Medulla oblongata (tissue), 1 donor: ENCODE measurements around the gene RABL6.
"Not testable (repeated sequence)": the region's sequence is repeated elsewhere in the genome, so short reads cannot be mapped to it uniquely, and the experiment has no call there.

ENCODE experiments used
- DNase-seq: peaks from one replicate; pipeline ENCODE4 v3.0.0-alpha.2; 2015; ENCODE audit errors: extremely low spot score

The RABL6 gene

GRCh38 chr9:136835162-136835931 lies 27.6 kb downstream of the RABL6 start:
- no peak for DNase-seq

DNA sequence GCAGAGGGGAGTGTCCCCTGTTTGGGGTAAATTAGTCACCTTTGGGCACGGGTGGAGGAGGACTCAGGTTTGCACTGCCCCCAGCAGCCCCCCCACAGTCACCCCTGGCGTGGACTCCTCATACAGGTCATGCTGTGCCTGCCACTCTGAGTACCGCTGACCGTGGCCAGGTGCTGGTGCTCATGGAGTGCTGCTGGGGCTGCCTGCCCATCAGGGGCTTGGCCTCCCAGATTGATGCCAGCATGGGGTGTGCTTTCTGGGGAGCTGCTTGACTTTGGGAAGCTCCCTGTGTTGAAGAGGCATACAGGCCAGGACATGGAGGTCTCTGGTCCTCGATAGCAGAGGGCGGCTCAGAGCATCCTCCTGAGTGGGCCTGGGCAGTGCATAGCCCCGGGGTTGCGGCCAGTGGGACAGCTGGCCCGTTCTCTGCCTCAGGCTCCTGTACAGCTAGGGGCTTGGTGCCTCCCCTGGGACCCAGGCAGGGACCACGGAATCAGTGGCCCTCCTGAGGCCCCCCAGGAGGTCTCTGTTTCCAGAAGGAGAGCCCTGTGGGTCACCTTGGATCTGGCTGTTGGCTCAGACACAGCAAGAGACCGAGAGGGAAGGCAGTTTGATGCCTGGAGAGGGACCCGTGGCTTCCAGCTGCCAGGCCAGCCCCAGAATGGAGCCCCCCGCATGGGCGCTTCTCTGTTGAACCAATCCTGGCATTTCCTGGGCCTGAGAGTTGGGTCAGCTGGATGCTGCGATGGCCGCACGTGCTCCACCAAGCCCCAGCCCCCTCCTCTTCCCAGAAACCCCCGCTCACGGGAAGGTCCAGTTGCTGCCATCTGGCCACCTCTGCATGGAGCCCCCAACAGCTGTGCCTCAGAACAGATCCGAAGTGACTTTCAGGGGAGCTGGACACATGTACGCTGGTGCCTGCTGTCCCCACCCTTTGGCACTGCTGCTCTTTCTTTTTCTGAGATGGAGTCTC lies 28.5 kb downstream of the RABL6 start:
- DNase-seq, result no peak

GRCh38 chr9:136837146-136837855 lies 29.6 kb downstream of the RABL6 start:
- no peak for DNase-seq

- DNase-seq, result not testable (repeated sequence)
Measured at GRCh38 chr9:136837856-136838277, 30.1 kb downstream of the RABL6 start.

DNA sequence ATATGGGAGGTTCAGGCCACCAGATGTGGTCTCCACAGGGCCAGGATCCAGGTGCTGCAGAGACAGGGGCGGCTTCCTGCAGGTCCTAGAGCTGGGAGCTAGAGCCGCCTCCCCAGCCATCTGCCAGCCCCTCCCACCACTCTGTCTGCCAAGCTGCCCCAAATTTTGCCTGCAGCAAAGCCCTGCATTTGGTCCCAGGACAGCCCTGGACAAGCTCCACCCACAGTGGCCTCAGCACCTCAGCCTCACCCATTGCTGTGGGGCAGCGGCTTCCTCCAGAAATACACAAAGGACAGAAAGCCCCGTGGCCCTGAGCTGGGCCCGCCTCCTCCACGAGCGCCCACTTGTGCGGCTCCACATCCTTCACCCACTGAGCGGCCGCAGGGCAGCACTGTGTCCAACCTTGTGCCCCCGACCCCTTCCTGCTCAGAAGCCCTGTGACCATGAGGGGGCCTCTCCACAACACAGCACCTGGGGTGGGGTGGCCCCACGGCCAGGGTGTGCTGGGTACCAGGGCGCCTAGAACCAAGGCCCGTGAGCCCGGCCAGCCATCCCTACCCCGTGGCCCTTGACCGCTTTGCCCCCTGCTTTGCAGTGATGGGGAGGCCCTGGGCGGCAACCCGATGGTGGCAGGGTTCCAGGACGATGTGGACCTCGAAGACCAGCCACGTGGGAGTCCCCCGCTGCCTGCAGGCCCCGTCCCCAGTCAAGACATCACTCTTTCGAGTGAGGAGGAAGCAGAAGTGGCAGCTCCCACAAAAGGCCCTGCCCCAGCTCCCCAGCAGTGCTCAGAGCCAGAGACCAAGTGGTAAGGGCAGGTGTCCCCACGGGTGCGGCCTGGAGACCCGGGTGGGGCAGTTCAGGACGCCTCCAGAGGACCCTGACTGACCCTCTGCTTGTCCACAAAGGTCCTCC lies 30.8 kb downstream of the RABL6 start:
- DNase-seq, result no peak

- DNase-seq, result no peak
Measured at GRCh38 chr9:136839229-136840139, 31.7 kb downstream of the RABL6 start.

DNA sequence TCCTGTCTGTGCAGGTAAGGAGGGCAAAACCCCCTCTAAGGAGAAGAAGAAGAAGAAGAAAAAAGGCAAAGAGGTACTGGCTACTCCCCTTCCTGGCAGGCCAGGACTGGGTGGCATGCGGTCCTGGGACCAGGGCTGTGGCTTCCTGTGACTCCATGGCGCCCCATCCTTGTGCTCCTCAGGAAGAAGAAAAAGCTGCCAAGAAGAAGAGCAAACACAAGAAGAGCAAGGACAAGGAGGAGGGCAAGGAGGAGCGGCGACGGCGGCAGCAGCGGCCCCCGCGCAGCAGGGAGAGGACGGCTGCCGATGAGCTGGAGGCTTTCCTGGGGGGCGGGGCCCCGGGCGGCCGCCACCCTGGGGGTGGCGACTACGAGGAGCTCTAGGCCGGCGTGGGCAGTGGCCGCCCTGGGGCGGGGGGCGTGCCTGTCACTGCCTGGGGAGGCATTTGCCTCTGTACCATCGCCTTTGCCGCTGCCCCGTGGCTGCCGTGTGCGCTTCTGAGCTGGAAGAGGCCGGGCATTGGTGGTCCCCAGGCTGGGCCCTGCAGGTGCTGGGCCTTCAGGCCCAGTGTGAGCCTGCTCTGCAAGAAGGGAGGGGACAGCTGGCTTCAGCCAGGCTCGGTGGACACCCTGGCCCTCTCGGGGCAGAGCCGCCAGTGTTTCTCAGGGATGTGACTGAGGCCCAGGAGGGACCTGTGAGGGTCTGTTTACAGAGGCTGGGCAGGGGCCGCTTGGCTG lies 32.6 kb downstream of the RABL6 start:
- no peak for DNase-seq

DNA sequence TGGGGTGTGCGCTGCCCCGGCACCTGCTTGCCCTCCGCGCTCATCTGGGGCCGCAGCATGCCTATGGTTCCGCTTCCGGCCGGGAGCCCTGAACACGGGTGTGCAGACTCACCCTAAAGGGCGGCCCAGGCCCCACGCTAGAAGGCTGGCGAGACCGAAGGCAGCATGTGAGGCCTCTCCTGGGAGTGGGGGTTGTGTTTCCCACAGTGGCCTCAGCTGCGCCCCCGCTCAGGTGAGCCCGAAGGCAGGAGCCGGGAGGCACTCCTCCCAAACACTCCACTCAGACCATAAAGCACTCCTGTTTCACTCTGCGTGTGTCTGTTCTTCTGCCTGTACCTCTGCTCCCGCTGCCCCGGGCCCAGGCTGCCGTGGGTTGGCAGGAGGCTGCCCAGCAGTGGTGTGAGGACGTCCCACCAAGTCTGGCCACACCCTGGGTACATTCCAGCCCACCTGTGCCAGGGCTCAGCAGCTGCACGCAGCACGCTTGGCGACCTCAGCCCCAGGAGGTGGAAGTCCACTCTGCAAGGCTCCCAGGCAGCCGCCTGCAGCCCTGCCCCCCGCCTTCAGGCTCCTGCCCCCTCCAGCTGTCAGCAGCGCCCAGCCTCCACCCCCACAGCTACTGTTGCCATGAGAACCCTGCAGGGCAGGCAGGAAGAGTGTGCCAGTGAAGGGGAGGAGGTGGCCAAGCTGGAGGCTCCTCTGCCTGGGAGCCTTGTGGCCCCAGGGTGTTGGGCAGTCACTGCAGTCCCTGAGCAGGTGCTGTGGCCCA lies 33.3 kb downstream of the RABL6 start:
- DNase-seq, result peak; percentile 90

- peak; percentile 9 for DNase-seq
Measured at GRCh38 chr9:136841646-136842379, 34.1 kb downstream of the RABL6 start.

GRCh38 chr9:136842380-136842948 lies 34.7 kb downstream of the RABL6 start, which contains the start of gene AJM1:
TSS of gene AJM1 (plus strand) at chr9:136842478. CDS start at chr9:136844415, 1,937 bp downstream.
- DNase-seq, result peak; percentile 83

GRCh38 chr9:136843159-136843800 lies 35.5 kb downstream of the RABL6 start:
- DNase-seq, result peak; percentile 48

- DNase-seq, result not testable (repeated sequence)
Measured at GRCh38 chr9:136843801-136844740, 36.3 kb downstream of the RABL6 start.

DNA sequence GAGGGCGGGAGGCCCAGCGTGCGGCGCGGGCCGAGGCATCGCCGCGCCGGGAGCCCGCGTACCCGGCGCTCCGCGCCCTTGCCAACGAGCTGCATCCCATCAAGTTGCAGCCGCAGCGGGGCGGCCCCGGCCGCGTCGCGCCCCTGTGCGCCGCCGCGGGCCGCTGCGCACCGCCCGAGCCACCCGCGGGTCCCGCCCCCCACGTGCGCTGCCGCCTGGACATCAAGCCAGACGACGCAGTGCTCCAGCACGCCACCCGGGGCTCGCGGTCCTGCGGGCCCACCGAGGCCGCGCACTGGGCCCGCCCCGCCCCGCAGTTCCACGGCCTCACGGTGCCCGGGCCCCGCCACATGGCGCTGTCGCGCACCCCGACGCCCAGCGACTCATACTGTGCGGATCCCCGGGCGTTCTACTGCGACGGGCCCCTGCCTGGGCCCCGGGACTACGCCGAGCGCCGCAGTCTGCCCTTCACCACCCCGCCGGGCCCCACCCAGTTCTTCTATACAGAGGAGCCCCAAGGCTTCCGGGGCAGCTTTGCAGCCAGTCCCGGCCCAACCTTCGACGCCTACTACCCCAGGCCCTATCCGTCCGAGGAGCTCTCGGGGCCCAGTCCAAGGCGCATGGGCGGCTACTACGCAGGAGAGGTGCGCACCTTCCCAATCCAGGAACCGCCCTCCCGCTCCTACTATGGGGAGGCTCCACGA lies 37.2 kb downstream of the RABL6 start:
- no peak for DNase-seq

DNA sequence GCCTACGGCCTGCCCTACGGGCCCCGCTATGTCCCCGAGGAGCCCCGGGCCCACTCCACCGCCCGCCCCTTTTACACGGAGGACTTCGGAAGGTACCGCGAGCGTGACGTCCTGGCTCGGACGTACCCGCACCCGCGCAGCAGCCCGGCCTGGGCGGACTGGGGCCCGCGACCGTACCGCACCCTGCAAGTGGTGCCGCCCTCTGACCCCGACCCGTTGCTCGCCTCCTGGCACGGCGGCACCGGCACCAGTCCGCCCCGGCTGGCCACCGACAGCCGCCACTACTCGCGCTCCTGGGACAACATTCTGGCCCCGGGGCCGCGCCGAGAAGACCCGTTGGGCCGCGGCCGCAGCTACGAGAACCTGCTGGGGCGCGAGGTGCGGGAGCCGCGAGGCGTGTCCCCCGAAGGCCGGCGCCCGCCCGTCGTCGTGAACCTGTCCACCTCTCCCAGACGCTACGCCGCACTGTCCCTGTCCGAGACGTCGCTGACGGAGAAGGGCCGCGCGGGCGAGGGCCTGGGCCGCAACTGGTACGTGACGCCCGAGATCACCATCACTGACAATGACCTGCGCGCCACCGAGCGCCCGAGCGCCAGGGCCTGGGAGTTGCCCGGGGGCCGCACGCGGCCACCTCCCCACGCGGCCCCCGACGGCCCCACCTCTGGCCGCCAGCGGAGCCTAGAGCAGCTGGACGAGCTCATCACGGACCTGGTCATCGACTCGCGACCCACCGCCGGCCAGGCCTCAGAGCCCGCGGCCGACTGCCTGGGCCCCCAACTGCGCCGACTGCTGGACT lies 37.9 kb downstream of the RABL6 start:
- DNase-seq, result no peak
